Measurements from ENCODE around the gene SOX15. TPM values are rescaled to one million over a fixed set of nuclear protein-coding genes. Genes with fewer than 3 reads are reported as not detected.

SOX15 gene
- total and polyA plus RNA-seq, 4 donors, result 0.68 to 1.1 (median 0.86) TPM; not detected in 1

DNA sequence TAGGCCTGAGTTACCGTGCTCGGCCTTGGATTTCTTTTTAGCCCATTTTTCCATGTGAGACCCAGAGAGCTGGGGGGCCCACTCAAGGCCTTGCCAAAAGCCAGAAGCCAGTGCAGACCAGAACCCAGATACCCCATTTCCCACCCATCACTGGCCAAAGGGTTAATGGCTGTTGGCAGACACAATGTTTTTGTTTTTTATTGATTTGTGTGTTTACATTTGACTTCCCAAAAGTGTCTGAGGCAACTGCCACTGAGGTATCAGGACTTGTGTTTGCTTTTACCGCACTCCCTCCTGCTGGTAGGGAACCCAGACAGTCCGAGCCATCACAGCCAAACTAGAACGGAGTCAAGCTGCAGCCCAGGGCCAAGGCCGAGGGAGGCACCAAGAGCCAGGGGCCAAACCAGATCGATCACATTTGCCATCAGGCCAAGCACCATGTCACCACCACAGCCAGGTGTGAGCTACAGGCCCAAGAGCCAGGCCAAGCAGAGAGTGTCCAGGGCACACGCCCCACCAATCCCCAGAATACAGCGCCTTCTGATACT, 48.7 kb downstream of the SOX15 start:
- Histone ChIP-seq H3K27me3 (ENCODE audit: control insufficient read depth in 3 of 3, insufficient read depth in 3 of 3, low read length in 2 of 3) (no peaks in the 10 kb centered on the region), H3K4me3 (no peak overlapping the region), H3K36me3 (ENCODE audit: control insufficient read depth in 4 of 4, insufficient read depth in 4 of 4, low read length in 4 of 4) (no peaks in the 10 kb centered on the region), H3K9me3 (ENCODE audit: control insufficient read depth in 4 of 4, insufficient read depth in 3 of 4, low read length in 3 of 4) (peaks cover 0 to 3% (median 0%) of the 10 kb centered on the region in 4 donors), H3K27ac (ENCODE audit: low read depth in 1 of 2, low read length in 1 of 2) (no peak overlapping the region), H3K9ac (ENCODE audit: insufficient read depth in 1 of 2, low read length in 2 of 2) (no peak overlapping the region), H3K4me1 (ENCODE audit: control insufficient read depth in 5 of 5, insufficient read depth in 5 of 5, low read length in 5 of 5) (no peaks in the 10 kb centered on the region)
- TF ChIP-seq, protein P1, sequence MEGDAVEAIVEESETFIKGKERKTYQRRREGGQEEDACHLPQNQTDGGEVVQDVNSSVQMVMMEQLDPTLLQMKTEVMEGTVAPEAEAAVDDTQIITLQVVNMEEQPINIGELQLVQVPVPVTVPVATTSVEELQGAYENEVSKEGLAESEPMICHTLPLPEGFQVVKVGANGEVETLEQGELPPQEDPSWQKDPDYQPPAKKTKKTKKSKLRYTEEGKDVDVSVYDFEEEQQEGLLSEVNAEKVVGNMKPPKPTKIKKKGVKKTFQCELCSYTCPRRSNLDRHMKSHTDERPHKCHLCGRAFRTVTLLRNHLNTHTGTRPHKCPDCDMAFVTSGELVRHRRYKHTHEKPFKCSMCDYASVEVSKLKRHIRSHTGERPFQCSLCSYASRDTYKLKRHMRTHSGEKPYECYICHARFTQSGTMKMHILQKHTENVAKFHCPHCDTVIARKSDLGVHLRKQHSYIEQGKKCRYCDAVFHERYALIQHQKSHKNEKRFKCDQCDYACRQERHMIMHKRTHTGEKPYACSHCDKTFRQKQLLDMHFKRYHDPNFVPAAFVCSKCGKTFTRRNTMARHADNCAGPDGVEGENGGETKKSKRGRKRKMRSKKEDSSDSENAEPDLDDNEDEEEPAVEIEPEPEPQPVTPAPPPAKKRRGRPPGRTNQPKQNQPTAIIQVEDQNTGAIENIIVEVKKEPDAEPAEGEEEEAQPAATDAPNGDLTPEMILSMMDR (IDR thresholded peaks at IDR 0.05; ENCODE audit: control extremely low read depth, extremely low read depth), result no peak
- DNase-seq, result no peak
- ATAC-seq (ENCODE audit: insufficient read depth, low FRiP score), result no peak
- 94 to 97% methylated on average over 9 of the region's 9 CpGs for WGBS, 2 donors

DNA sequence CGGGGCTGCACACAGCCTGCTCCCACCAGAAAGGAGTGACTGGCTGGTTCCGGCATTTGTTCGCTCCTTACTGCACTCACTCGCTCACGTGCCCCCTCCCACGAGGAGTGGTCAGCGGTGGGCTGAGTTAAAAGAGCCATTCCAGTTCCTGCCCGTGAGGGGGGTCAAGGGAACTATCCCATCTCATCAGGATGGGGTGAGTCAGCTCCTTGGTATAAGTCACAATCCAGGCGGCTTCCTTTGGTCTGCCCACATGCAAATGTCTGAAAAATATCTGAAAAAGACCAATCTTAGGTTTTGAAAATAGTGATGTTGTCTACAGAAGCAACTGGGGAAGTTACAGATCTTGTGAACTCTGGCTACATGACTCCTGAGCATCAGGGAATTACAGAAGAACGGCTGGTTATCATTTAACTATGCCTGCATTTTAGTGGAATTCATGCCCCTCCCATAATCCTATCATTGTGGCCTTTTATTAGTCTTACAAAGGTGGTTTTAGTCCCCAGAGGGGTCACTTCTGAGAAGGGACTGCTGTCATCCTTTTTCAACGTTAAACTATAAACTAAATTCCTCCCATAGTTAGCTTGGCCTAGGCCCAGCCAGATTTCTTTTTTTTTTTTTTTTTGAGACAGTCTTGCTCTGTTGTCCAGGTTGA, 50.9 kb downstream of the SOX15 start:
- Histone ChIP-seq H3K9ac (ENCODE audit: insufficient read depth in 1 of 2, low read length in 2 of 2) (no peak overlapping the region), H3K36me3 (ENCODE audit: control insufficient read depth in 4 of 4, insufficient read depth in 4 of 4, low read length in 4 of 4) (no peaks in the 10 kb centered on the region), H3K4me3 (no peak overlapping the region), H3K27ac (ENCODE audit: low read depth in 1 of 2, low read length in 1 of 2) (no peak overlapping the region), H3K9me3 (ENCODE audit: control insufficient read depth in 4 of 4, insufficient read depth in 3 of 4, low read length in 3 of 4) (peaks cover 0 to 3% (median 0%) of the 10 kb centered on the region in 4 donors), H3K27me3 (ENCODE audit: control insufficient read depth in 3 of 3, insufficient read depth in 3 of 3, low read length in 2 of 3) (no peaks in the 10 kb centered on the region), H3K4me1 (ENCODE audit: control insufficient read depth in 5 of 5, insufficient read depth in 5 of 5, low read length in 5 of 5) (no peaks in the 10 kb centered on the region)
- TF ChIP-seq, protein P1 (IDR thresholded peaks at IDR 0.05; ENCODE audit: control extremely low read depth, extremely low read depth), result no peak
- ATAC-seq (ENCODE audit: insufficient read depth, low FRiP score) (no peak), DNase-seq (no peak)
- WGBS, 2 donors, result 77 to 85% methylated on average over 11 of the region's 11 CpGs

Small RNAs within 50 kb of the gene (small RNA-seq; reads per million reads assigned to genes)
- gene CD68 (ENCODE audit: low replicate concordance) (not detected), gene SNORA48 (ENCODE audit: low replicate concordance) (not detected), gene SNORD10 (ENCODE audit: low replicate concordance) (not detected)

Other genes with a start within 250 kb of the SOX15 start
- gene KCTD11, start 237.9 kb downstream of the SOX15 start, total RNA-seq, result 10 to 100 TPM in 1 of 2 donors, 1 to 10 TPM in 1; 5.9 to 14.9 TPM
- 10 to 100 TPM; 11.1 to 14.1 TPM for gene KCTD11, start 237.9 kb downstream of the SOX15 start, polyA plus RNA-seq
- not detected for gene TMEM95, start 234.9 kb downstream of the SOX15 start, total RNA-seq
- gene TMEM95, start 234.9 kb downstream of the SOX15 start, polyA plus RNA-seq, result not detected
- 1 to 10 TPM; 5.4 to 8.2 TPM for gene TNK1, start 209.0 kb downstream of the SOX15 start, total RNA-seq
- gene TNK1, start 209.0 kb downstream of the SOX15 start, polyA plus RNA-seq, result 1 to 10 TPM; 3.7 to 6.0 TPM
- gene PLSCR3, start 195.6 kb downstream of the SOX15 start, total RNA-seq, result 10 to 100 TPM; 32.4 to 43.0 TPM
- 10 to 100 TPM; 19.2 to 36.0 TPM for gene PLSCR3, start 195.6 kb downstream of the SOX15 start, polyA plus RNA-seq
- 10 to 100 TPM; 70.2 to 78.7 TPM for gene TMEM256, start 186.0 kb downstream of the SOX15 start, total RNA-seq
- gene TMEM256, start 186.0 kb downstream of the SOX15 start, polyA plus RNA-seq, result 100 to 1,000 TPM in 1 of 2 donors, 10 to 100 TPM in 1; 71.6 to 247 TPM
- 10 to 100 TPM; 11.2 to 15.2 TPM for gene NLGN2, start 182.2 kb downstream of the SOX15 start, total RNA-seq
- gene NLGN2, start 182.2 kb downstream of the SOX15 start, polyA plus RNA-seq, result 1 to 10 TPM; 5.0 to 5.1 TPM
- not detected for gene SPEM1, start 169.8 kb downstream of the SOX15 start, total RNA-seq
- gene SPEM1, start 169.8 kb downstream of the SOX15 start, polyA plus RNA-seq, result not detected
- gene SPEM2, start 164.5 kb downstream of the SOX15 start, total RNA-seq, result not detected
- not detected for gene SPEM2, start 164.5 kb downstream of the SOX15 start, polyA plus RNA-seq
- gene SPEM3, start 161.2 kb downstream of the SOX15 start, total RNA-seq, result not detected
- gene SPEM3, start 161.2 kb downstream of the SOX15 start, polyA plus RNA-seq, result not detected
- 1 to 10 TPM; 4.8 to 9.0 TPM for gene TMEM102, start 154.7 kb downstream of the SOX15 start, total RNA-seq
- gene TMEM102, start 154.7 kb downstream of the SOX15 start, polyA plus RNA-seq, result 1 to 10 TPM; 5.5 to 8.4 TPM
- gene FGF11, start 150.6 kb downstream of the SOX15 start, total RNA-seq, result 1 to 10 TPM in 1 of 2 donors, under 1 TPM in 1; 0.52 to 3.5 TPM
- under 1 TPM; 0.47 to 0.79 TPM for gene FGF11, start 150.6 kb downstream of the SOX15 start, polyA plus RNA-seq
- 10 to 100 TPM; 10.5 to 10.7 TPM for gene CHRNB1, start 145.0 kb downstream of the SOX15 start, total RNA-seq
- gene CHRNB1, start 145.0 kb downstream of the SOX15 start, polyA plus RNA-seq, result 10 to 100 TPM in 1 of 2 donors, 1 to 10 TPM in 1; 7.0 to 11.9 TPM
- 10 to 100 TPM; 40.4 to 56.4 TPM for gene ZBTB4, start 110.5 kb downstream of the SOX15 start, total RNA-seq
- 10 to 100 TPM; 20.1 to 26.5 TPM for gene ZBTB4, start 110.5 kb downstream of the SOX15 start, polyA plus RNA-seq
- gene SLC35G6, start 108.6 kb downstream of the SOX15 start, total RNA-seq, result not detected
- not detected for gene SLC35G6, start 108.6 kb downstream of the SOX15 start, polyA plus RNA-seq
- gene POLR2A, start 105.7 kb downstream of the SOX15 start, total RNA-seq, result 100 to 1,000 TPM; 113 to 129 TPM
- gene POLR2A, start 105.7 kb downstream of the SOX15 start, polyA plus RNA-seq, result 10 to 100 TPM; 37.8 to 40.9 TPM
- gene TNFSF12, start 41.0 kb downstream of the SOX15 start, total RNA-seq, result 10 to 100 TPM; 15.1 to 46.5 TPM
- gene TNFSF12, start 41.0 kb downstream of the SOX15 start, polyA plus RNA-seq, result 10 to 100 TPM; 35.4 to 72.2 TPM
- 100 to 1,000 TPM in 1 of 2 donors, 10 to 100 TPM in 1; 48.7 to 140 TPM for gene TNFSF13, start 31.3 kb downstream of the SOX15 start, total RNA-seq
- 100 to 1,000 TPM in 1 of 2 donors, 10 to 100 TPM in 1; 86.0 to 101 TPM for gene TNFSF13, start 31.3 kb downstream of the SOX15 start, polyA plus RNA-seq
- gene SENP3, start 28.2 kb downstream of the SOX15 start, total RNA-seq, result 10 to 100 TPM; 34.0 to 48.3 TPM
- gene SENP3, start 28.2 kb downstream of the SOX15 start, polyA plus RNA-seq, result 10 to 100 TPM; 48.9 to 54.4 TPM
- gene CD68, start 10.5 kb downstream of the SOX15 start, total RNA-seq, result 100 to 1,000 TPM in 1 of 2 donors, 10 to 100 TPM in 1; 33.3 to 358 TPM
- 100 to 1,000 TPM; 431 to 595 TPM for gene CD68, start 10.5 kb downstream of the SOX15 start, polyA plus RNA-seq
- 10 to 100 TPM; 42.3 to 71.5 TPM for gene MPDU1, start 6.2 kb downstream of the SOX15 start, total RNA-seq
- gene MPDU1, start 6.2 kb downstream of the SOX15 start, polyA plus RNA-seq, result 10 to 100 TPM; 98.1 to 99.5 TPM
- gene FXR2, start 24.8 kb upstream of the SOX15 start, total RNA-seq, result 10 to 100 TPM; 29.0 to 29.5 TPM
- 10 to 100 TPM; 30.6 to 31.1 TPM for gene FXR2, start 24.8 kb upstream of the SOX15 start, polyA plus RNA-seq
- gene SAT2, start 37.7 kb upstream of the SOX15 start, total RNA-seq, result 10 to 100 TPM; 50.7 to 86.4 TPM
- 100 to 1,000 TPM in 1 of 2 donors, 10 to 100 TPM in 1; 92.7 to 168 TPM for gene SAT2, start 37.7 kb upstream of the SOX15 start, polyA plus RNA-seq
- under 1 TPM; 0.28 to 0.63 TPM for gene SHBG, start 40.0 kb upstream of the SOX15 start, total RNA-seq
- under 1 TPM; 0.16 to 0.57 TPM for gene SHBG, start 40.0 kb upstream of the SOX15 start, polyA plus RNA-seq
- 10 to 100 TPM in 1 of 2 donors, 1 to 10 TPM in 1; 1.1 to 16.0 TPM for gene ATP1B2, start 60.8 kb upstream of the SOX15 start, total RNA-seq
- gene ATP1B2, start 60.8 kb upstream of the SOX15 start, polyA plus RNA-seq, result under 1 TPM; 0.31 to 0.61 TPM
- gene TP53, start 97.4 kb upstream of the SOX15 start, total RNA-seq, result 10 to 100 TPM; 29.4 to 57.0 TPM
- 10 to 100 TPM; 22.3 to 25.6 TPM for gene TP53, start 97.4 kb upstream of the SOX15 start, polyA plus RNA-seq
- gene WRAP53, start 98.4 kb upstream of the SOX15 start, total RNA-seq, result 10 to 100 TPM; 10.5 to 17.3 TPM
- gene WRAP53, start 98.4 kb upstream of the SOX15 start, polyA plus RNA-seq, result 10 to 100 TPM in 1 of 2 donors, 1 to 10 TPM in 1; 9.6 to 12.5 TPM
- 1 to 10 TPM; 4.1 to 4.9 TPM for gene EFNB3, start 115.1 kb upstream of the SOX15 start, total RNA-seq
- under 1 TPM; 0.87 TPM for gene EFNB3, start 115.1 kb upstream of the SOX15 start, polyA plus RNA-seq
- 10 to 100 TPM; 12.5 to 14.0 TPM for gene DNAH2, start 127.7 kb upstream of the SOX15 start, total RNA-seq
- gene DNAH2, start 127.7 kb upstream of the SOX15 start, polyA plus RNA-seq, result 1 to 10 TPM; 1.5 to 2.7 TPM
- gene KDM6B, start 244.1 kb upstream of the SOX15 start, total RNA-seq, result 10 to 100 TPM; 21.0 to 52.9 TPM
- 10 to 100 TPM; 30.2 to 38.9 TPM for gene KDM6B, start 244.1 kb upstream of the SOX15 start, polyA plus RNA-seq

Measured in lung (tissue), 13 donors.